Measurements from ENCODE around the gene TMEM132D.
A peak's percentile ranks its signal among the peaks of the same experiment; 100 is the strongest.
"Not testable (repeated sequence)": the region's sequence is repeated elsewhere in the genome, so short reads cannot be mapped to it uniquely, and the experiment has no call there.

Gene TMEM132D

DNA sequence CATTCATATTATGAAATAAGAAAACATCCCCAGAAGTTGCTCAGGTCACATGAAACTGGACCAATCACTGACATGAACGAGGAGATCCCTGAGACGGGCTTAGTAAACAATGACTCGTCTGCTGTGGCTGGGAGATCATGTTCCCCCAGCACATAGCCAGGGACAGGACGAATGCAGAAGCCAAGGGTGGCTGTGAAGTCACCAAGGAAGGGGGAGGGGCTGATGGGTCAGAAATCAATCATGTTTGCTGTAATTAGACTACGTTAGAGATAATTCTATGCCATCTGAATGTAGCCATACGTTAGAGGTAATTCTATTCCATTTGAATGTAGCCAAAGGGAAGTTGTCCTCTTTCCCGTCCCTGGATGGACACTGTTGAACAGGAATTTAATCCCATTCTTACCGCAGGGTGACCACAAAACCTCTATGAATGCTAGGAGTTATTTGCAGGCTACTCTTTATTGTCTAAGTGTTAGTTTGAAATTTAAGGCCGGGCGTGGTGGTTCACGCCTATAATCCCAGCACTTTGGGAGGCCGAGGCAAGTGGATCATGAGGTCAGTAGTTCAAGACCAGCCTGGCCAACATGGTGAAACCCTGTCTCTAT, 332.9 kb downstream of the TMEM132D start:
- DNase-seq: no peak

- no peak for DNase-seq
Observed at GRCh38 chr12:129566800-129567199, 337.0 kb downstream of the TMEM132D start.

DNA sequence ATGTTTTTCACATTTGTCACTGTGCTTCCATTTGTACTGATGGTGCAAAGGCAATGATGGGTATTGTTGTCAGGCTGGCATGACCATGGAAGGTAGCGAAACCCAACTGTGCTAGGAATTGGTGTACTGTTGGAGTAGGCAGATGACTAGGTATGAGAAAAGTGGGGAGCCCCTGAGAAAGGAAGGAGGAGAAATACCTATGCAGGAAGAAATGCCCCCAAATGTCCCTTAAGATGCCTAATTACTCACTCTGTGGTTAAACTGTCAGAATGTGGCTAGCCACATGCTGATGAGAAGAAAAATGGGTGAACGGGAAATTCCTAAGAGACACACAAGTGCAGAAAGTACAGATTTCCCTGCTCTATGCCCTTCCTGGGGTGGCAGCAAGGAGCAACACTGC, 339.1 kb downstream of the TMEM132D start:
- DNase-seq: no peak

DNA sequence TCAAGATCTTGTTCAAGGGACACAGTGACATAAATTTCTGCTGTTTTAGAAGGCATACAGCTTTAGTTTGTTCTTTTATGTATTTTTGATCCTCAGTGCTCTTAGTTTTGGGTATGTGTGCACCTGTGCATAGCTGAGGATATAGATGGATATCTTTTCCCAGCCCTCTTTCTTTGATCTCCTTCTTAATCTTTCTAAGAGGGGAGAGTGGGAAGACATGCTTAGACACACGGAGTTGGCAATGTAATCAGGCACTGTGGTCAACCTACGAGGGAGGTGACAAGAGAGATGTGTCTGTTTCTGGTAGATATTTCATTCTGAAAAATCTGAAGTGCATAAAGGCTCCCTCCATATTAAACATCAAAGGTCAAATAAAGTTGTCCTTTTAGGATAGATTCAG, 340.6 kb downstream of the TMEM132D start:
- DNase-seq: no peak

GRCh38 chr12:129561304-129561703, 342.5 kb downstream of the TMEM132D start:
- no peak for DNase-seq

GRCh38 chr12:129559776-129560175, 344.0 kb downstream of the TMEM132D start:
- DNase-seq: no peak

DNA sequence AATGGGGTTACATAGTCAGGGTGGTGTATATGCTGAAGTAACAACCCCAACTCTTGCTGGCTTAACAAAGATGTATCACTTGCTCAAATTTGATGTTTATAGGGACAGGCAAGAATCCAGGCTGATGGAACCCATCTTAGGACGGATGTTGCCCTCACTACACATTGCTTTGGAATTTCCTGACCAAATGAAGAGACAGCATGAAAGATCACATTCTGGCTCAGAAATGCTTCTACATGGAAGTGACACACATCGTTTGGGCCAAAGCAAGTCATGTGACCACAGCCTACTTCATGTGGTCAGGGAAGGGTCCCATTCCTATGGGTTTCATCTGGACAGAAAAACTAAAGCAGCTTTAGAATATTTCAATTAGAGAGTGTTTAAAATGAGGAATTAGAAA, 345.8 kb downstream of the TMEM132D start:
- DNase-seq: no peak

GRCh38 chr12:129556082-129556481, 347.7 kb downstream of the TMEM132D start:
- no peak for DNase-seq

DNA sequence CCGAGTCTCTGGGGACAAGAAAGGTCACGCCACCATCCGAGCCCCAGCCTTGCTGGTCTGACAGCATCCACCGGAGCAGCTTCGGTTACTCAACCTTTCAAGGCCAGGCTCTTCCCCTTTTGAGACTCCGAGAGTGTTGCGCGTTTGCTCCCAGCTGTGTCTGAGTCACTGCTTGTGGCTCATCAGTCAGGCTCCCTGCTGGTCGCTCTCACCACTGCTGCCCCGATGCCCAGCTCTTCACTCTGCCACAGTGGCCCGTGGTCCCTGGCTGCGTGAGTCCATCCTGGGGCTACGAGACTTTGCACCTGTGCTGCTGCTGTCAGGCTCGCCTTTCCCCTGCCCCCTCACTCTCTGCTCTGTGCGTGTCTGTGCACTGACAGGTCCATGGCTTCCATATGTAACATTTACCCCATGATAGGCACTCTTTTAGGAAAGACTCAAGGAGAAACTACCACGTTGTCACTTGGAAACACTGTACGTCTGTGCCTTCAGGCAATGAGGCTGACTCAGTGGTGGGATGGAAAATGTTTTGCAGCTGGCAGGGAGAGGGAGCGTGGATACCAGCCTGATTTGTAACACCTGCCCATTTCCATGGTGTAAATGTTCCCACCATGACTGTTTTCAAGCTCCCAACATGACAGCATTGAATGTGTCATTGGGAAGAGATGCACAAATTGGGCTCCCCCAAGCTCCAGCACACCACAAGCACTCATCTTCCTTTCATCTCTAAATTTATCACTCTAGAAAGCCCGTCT, 350.7 kb downstream of the TMEM132D start:
- no peak for DNase-seq

DNA sequence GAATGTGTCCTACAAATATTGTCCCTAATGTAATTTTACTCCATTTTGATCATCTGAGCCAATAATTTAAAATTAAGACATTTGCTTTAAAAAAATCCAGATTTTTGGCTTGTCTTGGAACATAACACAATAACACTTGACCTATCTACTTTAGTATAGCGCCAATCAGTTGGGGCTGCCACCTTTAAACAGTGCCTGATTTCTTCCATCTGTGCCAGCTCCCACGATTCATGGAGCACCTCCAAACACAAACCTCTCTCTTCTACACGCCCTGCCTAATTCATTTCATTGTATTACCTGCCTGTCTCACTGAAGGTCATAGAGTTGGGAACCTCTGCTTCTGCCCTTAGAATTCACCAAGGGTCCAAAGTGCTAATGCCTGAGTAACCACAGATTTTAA, 352.4 kb downstream of the TMEM132D start:
- no peak for DNase-seq

DNA sequence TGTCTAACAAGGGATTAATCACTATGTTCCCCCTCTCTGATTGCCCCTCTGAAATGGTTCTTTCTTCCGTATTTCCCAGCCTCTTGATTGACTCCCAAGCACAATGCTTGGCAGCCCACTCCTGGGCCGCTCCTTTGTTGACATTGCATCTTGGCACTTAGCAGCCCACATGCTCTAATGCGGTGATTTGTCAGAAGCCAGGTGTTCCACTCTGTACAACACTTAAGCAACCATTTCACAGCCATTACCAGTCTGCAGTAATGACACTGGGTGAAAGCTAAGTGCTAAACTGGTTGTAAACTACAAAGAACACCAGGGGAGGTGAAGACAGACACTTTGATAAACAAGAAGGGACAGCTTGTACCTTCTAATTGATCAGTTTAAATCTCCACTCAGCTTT, 353.5 kb downstream of the TMEM132D start:
- DNase-seq: no peak

DNA sequence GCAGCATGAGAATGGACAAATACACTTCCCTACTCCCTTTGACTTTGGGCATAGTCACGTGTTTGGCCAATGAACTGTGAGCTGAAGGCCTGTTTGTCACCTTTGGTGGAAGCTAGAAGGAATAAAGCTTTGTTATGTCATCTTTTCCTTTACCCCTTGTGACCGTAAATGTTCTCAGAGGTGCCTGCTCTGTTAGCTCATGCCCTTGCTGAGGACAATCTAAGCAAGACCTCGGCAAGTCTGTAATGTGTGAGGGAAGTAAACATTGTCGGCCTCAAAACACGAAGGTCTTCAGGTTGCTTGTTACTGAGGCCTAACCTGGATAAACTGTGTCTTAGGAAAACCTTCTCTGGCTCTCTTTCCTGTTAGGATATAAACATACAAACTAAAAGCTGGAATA, 354.2 kb downstream of the TMEM132D start:
- DNase-seq: no peak

DNA sequence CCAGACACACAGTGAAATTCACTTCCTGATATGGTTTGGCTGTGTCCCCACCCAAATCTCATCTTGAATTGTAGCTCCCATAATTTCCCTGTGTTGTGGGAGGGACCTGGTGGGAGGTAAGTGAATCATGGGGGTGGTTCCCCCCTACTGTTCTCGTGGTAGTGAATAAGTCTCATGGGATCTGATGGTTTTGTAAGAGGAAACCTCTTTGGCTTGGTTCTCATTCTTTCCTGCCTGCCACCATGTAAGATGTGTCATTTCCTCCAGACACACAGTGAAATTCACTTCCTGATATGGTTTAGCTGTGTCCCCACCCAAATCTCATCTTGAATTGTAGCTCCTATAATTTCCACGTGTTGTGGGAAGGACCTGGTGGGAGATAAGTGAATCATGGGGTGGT, 354.8 kb downstream of the TMEM132D start:
- not testable (repeated sequence) for DNase-seq

GRCh38 chr12:129544716-129545115, 359.1 kb downstream of the TMEM132D start:
- no peak for DNase-seq

DNA sequence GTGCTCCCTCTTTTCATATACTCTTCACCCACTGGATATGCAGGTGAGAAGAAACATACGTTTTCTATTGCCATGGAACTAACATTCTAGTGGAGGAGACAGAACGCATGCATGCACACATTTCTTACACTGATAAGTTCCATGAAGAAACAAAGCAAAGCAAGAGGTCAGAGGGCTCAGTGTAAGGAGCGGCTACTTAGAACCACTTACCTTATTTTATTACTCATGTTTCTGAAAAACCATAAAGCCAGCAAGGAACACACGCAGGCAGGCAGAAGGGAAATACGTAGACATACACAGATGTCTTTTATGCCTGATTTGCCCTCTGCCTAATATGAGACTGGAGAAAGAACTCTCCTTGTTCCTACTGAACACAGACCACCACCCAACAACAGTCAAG, 362.9 kb downstream of the TMEM132D start:
- DNase-seq: no peak

DNA sequence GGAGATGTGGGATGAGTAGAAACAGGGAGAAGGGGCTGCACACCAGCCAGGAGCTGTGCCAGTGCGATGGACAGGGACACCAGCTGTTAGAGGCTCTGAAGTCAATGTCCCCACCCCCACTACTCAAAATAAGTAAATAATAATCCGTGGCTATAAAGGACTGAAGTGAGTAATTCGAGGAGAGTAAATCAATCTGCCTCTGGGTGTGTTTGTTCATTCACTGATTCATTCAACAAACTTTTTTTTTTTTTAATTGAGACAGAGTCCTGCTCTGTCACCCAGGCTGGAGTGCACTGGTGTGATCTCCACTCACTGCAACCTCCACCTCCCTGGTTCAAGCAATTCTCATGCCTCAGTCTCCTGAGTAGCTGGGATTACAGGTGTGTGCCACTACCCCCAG, 363.6 kb downstream of the TMEM132D start:
- no peak for DNase-seq

DNA sequence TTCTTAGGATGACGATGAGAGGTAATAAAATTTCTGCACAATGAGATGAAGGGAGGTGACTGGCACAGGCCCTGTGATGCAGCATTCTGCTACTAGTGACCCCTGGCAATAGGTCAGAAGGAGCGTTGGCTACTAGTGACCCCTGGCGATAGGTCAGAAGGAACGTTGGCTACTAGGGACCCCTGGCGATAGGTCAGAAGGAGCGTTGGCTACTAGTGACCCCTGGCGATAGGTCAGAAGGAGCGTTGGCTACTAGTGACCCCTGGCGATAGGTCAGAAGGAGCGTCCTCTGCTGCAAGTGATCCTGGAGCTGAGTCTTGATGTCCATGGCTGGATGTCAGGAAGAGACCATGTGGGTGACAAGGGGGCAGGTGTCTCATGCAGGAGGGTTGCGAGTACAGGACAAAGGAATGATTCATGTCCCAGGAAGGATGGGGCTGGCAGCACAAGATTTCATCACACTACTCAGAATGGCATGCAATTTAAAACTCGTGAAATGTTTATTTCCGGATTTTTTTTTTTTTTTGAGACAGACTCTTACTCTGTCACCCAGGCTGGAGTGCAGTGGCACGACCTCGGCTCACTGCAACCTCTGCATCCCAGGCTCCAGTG, 365.0 kb downstream of the TMEM132D start:
- DNase-seq: not testable (repeated sequence)

DNA sequence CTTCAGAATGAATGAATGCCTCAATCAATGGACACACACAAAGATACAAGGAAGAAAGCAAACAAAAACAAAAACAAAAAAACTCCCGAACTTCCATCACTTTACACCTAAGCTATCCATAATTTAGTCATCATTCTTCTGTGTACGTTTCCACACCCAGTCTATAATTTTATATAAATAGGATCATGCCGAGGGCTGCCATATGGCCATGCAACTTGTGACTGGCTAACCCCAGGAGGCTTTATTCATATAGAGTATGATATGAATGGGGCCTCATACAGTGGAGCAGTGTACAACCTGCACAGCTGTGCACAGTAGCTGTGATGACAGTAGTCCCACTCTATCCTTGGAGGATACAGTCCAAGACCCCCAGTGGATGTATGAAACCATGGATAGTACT, 365.7 kb downstream of the TMEM132D start:
- DNase-seq: no peak

DNA sequence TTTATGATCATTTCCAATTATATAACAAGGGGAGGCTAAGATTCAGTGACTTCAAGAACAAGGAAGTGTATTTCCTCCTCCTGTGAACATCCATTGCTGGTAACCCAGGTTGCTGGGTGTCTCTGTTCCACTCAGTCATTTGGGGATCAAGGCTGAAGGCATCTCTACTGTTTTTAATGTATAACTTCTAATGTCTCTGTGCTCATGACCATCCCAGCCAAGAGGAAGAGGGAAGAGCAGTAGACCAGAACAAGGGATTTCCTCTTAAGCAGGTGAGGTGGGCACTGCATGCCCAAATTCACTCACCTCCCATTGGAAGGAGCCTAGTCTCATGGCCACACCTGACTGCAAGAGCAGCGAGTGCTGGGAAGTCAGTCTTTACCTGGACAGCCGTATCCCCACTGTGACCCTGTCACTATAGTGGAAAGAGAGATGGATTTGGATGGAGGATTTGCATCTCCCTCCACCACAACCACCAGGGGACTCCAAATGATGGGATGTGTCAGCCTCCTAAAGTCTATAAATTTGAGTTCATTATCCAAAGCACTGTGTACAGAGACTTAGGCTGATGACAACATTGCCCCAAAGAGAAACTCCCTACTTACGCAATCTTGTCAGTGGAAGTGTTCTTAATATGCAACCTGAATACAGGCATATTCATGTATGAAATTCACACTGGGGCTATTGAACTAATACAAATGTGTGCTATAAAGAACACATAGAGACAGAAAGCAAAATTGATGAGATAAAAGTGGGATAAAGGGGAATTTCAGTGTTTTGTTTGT, 368.7 kb downstream of the TMEM132D start:
- no peak for DNase-seq

GRCh38 chr12:129532707-129533499, 370.9 kb downstream of the TMEM132D start:
- no peak for DNase-seq

DNA sequence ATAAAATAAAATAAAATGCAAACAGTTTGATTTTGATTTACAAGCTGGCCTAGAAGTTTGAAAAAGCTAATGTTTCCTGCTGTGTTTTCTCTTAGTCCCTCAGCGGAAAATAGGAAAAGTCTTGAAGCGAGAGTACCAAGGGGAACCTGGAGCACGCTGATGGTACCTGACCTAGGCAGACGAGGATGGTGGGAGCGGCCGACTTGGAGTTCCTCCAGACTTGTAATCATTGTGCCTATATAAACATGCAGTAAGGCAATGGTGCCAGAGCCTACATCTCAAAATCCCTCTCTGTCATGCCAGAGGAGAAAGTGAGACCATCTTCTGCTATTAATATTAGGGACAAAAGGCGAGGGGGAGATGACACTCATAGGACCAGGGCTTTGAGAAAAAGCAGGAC, 371.7 kb downstream of the TMEM132D start:
- DNase-seq: no peak

DNA sequence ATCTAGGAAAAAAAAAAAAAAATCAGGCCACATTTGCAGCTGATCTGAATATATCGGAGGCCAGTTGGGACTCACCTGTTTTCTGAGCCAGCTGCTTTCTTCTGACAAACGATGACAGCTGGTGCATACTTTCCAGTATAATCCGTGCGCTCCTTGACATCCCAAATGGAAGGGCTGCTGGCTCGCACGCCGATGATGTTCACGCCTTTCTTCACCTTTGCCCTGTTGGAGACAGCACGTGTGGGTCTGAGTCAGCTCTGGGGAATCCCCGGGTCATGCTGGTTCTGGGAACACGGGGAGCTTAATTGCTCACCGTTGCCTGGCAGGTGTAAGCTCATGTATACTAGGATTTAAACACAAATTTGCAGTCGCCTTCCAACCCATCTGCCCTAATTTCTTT, 372.8 kb downstream of the TMEM132D start:
- peak; percentile 1 for DNase-seq

DNA sequence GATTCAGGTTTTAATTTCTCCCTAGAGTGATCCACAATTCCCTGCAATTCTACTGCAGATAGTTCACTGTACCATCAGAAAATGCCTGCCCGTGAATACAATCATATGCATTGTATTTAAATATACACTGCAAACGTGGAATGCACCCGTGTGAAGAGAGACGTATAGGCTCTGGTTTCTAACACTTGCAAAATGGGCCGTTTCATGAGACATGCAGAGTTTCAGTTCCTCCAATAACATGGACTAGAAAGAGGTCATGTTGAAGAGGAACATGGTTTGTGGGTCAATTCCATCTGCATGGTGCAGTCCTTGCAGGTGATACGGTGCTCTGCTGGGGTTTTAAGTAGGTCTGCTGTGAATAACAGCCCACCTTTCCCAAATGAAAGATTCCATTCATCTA, 373.3 kb downstream of the TMEM132D start:
- DNase-seq: no peak

All from NCI-H82 (cell line).